SK-N-SH (cell line): ENCODE measurements around the gene OR2W3. TPM values are rescaled to one million over a fixed set of nuclear protein-coding genes. Genes with fewer than 3 reads are reported as not detected.

Experiments
- CTCF ChIA-PET: fragments of 300-600, 350-600 bp; formaldehyde crosslinking; extraction: SDS; loops from one replicate; lab custom pipeline; 2021; lab: Yijun Ruan, JAX
- POLR2A ChIA-PET: fragments of 350-600 bp; sonication (Branson Sonifier 250); formaldehyde crosslinking; extraction: SDS; loops from one replicate; lab custom pipeline; 2020; ENCODE audit warnings: antibody characterized with exemption, inconsistent platforms; lab: Yijun Ruan, JAX
- DNase-seq: peaks from one replicate; pipeline ENCODE4 v3.0.0; 2012
- H2AFZ ChIP-seq: fragments of 200-600 bp; sonication (generic); 2 replicates; pipeline ENCODE4 v1.8.1; 2016; ENCODE audit warnings: antibody characterized with exemption, mild to moderate bottlenecking, low read depth
- H3F3A ChIP-seq: fragments of 200-600 bp; sonication (generic); replicated peaks from 2 replicates; pipeline ENCODE3; 2016; ENCODE audit warnings: antibody characterized with exemption, mild to moderate bottlenecking; ENCODE audit not compliant: insufficient read depth
- H3K27ac ChIP-seq, 2 experiments: fragments of 200-500 bp in 1 of 2; fragments of 200-600 bp in 1 of 2; sonication (Bioruptor generic) in 1 of 2; sonication (generic), shearing (Covaris generic) in 1 of 2; 2 replicates each; pipeline versions ENCODE4 v1.5.1 to v1.6.1; 2014 to 2016; ENCODE audit warnings: low read depth in 2 of 2, inconsistent platforms in 1 of 2, low read length in 1 of 2, mild to moderate bottlenecking in 1 of 2, mixed read lengths in 1 of 2
- H3K27me3 ChIP-seq: fragments of 200-600 bp; sonication (generic), shearing (Covaris generic); 2 replicates; pipeline ENCODE4 v1.6.1; 2016; ENCODE audit warnings: mixed run types; ENCODE audit not compliant: insufficient read depth
- H3K36me3 ChIP-seq, 2 experiments: fragments of 200-500 bp in 1 of 2; fragments of 200-600 bp in 1 of 2; sonication (Bioruptor generic) in 1 of 2; sonication (generic) in 1 of 2; replicated peaks in 1 of 2; 2 replicates each; pipeline versions ENCODE3 to v1.5.1; 2014 to 2016; ENCODE audit warnings: low read length in 1 of 2, mild to moderate bottlenecking in 1 of 2; ENCODE audit not compliant: insufficient read depth in 2 of 2, control insufficient read depth in 1 of 2
- H3K4me1 ChIP-seq, 2 experiments: fragments of 200-500 bp in 1 of 2; fragments of 200-600 bp in 1 of 2; sonication (Bioruptor generic) in 1 of 2; sonication (generic), shearing (Covaris generic) in 1 of 2; 2 replicates each; pipeline versions ENCODE4 v1.5.1 to v1.6.1; 2014 to 2016; ENCODE audit warnings: low read depth in 1 of 2, low read length in 1 of 2, mixed run types in 1 of 2; ENCODE audit not compliant: insufficient read depth in 2 of 2, control insufficient read depth in 1 of 2
- H3K4me2 ChIP-seq: fragments of 200-600 bp; sonication (generic), shearing (Covaris generic); 2 replicates; pipeline ENCODE4 v1.6.1; 2017; ENCODE audit warnings: mixed run types
- H3K4me3 ChIP-seq, 2 experiments: fragments of 200-500 bp in 1 of 2; fragments of 200-600 bp in 1 of 2; sonication (Bioruptor generic) in 1 of 2; sonication (generic), shearing (Covaris generic) in 1 of 2; 2 replicates each; pipeline versions ENCODE4 v1.5.1 to v1.8.1; 2014 to 2016; ENCODE audit warnings: low read depth in 2 of 2, inconsistent platforms in 1 of 2, low read length in 1 of 2, mild to moderate bottlenecking in 1 of 2, mixed read lengths in 1 of 2, moderate library complexity in 1 of 2
- H3K79me2 ChIP-seq: fragments of 200-600 bp; sonication (generic); 2 replicates; pipeline ENCODE4 v1.8.1; 2017; ENCODE audit warnings: mild to moderate bottlenecking; ENCODE audit not compliant: insufficient read depth
- H3K9ac ChIP-seq: fragments of 200-600 bp; sonication (generic); 2 replicates; pipeline ENCODE4 v1.6.1; 2017; ENCODE audit warnings: mixed run types
- H3K9me2 ChIP-seq: fragments of 200-600 bp; sonication (generic); 2 replicates; pipeline ENCODE4 v1.6.1; 2017; ENCODE audit warnings: mixed run types
- H3K9me3 ChIP-seq: fragments of 200-600 bp; sonication (generic); 2 replicates; pipeline ENCODE4 v1.6.1; 2017; ENCODE audit warnings: mixed run types, mild to moderate bottlenecking, moderate library complexity
- H4K20me1 ChIP-seq: fragments of 200-600 bp; sonication (generic); 2 replicates; pipeline ENCODE4 v1.6.1; 2017; ENCODE audit warnings: mild to moderate bottlenecking, mixed run types; ENCODE audit not compliant: insufficient read depth
- CHD2 ChIP-seq: fragments of 150-350 bp; IDR thresholded peaks from 2 replicates; pipeline ENCODE4 v1.6.1; 2018; ENCODE audit warnings: low read length; ENCODE audit not compliant: partially characterized antibody
- CTCF ChIP-seq: fragments of 200-600 bp; sonication (generic); IDR thresholded peaks from 2 replicates; pipeline ENCODE4 v1.6.1; 2017; ENCODE audit warnings: antibody characterized with exemption, mild to moderate bottlenecking, moderate library complexity
- ELF1 ChIP-seq: IDR thresholded peaks from 2 replicates; pipeline ENCODE4 v1.4.0; 2012
- EZH2phosphoT487 ChIP-seq: fragments of 200-600 bp; sonication (generic); IDR thresholded peaks from 2 replicates; pipeline ENCODE4 v1.6.1; 2017; ENCODE audit warnings: low read depth, mixed run types, mild to moderate bottlenecking, antibody characterized with exemption, moderate library complexity, borderline replicate concordance
- FOXJ3 ChIP-seq: sonication (generic); formaldehyde crosslinking; IDR thresholded peaks from 2 replicates; pipeline ENCODE4 v1.5.1; 2020; ENCODE audit warnings: mild to moderate bottlenecking, missing genetic modification reagents
- FOXM1 ChIP-seq: IDR thresholded peaks from 2 replicates; pipeline ENCODE4 v1.4.0; 2012; ENCODE audit warnings: low read depth, mild to moderate bottlenecking
- GABPA ChIP-seq: IDR thresholded peaks from 2 replicates; pipeline ENCODE4 v1.4.0; 2012; ENCODE audit warnings: low read depth, mild to moderate bottlenecking
- IRF3 ChIP-seq: fragments of 150-350 bp; IDR thresholded peaks from 2 replicates; pipeline ENCODE4 v1.6.1; 2016; ENCODE audit warnings: mild to moderate bottlenecking, low read depth, low read length
- MAX ChIP-seq: IDR thresholded peaks from 2 replicates; pipeline ENCODE4 v1.4.0; 2012; ENCODE audit warnings: low read depth
- NFIC ChIP-seq: IDR thresholded peaks from 2 replicates; pipeline ENCODE4 v1.4.0; 2012; ENCODE audit warnings: borderline replicate concordance
- PBX3 ChIP-seq: IDR thresholded peaks from 2 replicates; pipeline ENCODE4; 2012
- POLR2AphosphoS5 ChIP-seq: IDR thresholded peaks from 2 replicates; pipeline ENCODE4 v1.6.1; 2012; ENCODE audit warnings: low read depth, low read length
- REST ChIP-seq: IDR thresholded peaks from 2 replicates; pipeline ENCODE4 v1.6.1; 2012; ENCODE audit warnings: mild to moderate bottlenecking, low read depth, low read length, moderate library complexity
- RXRA ChIP-seq: IDR thresholded peaks from 2 replicates; pipeline ENCODE4 v1.4.0; 2012; ENCODE audit warnings: low read depth, mild to moderate bottlenecking, borderline replicate concordance
- SMC3 ChIP-seq: IDR thresholded peaks from 2 replicates; pipeline ENCODE4 v1.6.1; 2012; ENCODE audit warnings: low read depth, low read length, improper control_type of control experiment
- TAF1 ChIP-seq: IDR thresholded peaks from 2 replicates; pipeline ENCODE4 v1.6.1; 2012; ENCODE audit warnings: low read depth, mild to moderate bottlenecking, low read length, moderate library complexity, borderline replicate concordance
- TCF12 ChIP-seq: IDR thresholded peaks from 2 replicates; pipeline ENCODE4 v1.4.0; 2012
- TEAD4 ChIP-seq: IDR thresholded peaks from 2 replicates; pipeline ENCODE4 v1.4.0; 2012; ENCODE audit warnings: mild to moderate bottlenecking, borderline replicate concordance; ENCODE audit not compliant: insufficient read depth
- YY1 ChIP-seq: IDR thresholded peaks from 2 replicates; pipeline ENCODE4 v1.4.0; 2012; ENCODE audit warnings: low read depth, mild to moderate bottlenecking
- ZBTB33 ChIP-seq: IDR thresholded peaks from 2 replicates; pipeline ENCODE4 v1.4.0; 2012; ENCODE audit warnings: low read depth, borderline replicate concordance
- WGBS: methylation state at CpG from one replicate; pipeline ENCODE4 v1.1.6; 2017; ENCODE audit warnings: low lambda C conversion rate; 5-methylcytosine and 5-hydroxymethylcytosine counted together
- polyA plus RNA-seq, 3 experiments: library from polyadenylated mRNA; depleted of rRNA; stranded (reverse); fragments of >200 nt; gene quantifications; 2 replicates each; pipeline ENCODE4 v1.2.3, GENCODE V29; 2012

The OR2W3 gene
- polyA plus RNA-seq, 1 of the 3 experiments (the other 2 are of a cell fraction) = not detected

- TF ChIP-seq TCF12 (no peak), YY1 (no peak), FOXJ3 (no peak), NFIC (no peak), ELF1 (no peak), TAF1 (no peak), FOXM1 (no peak), POLR2AphosphoS5 (no peak), CHD2 (no peak), REST (no peak), SMC3 (no peak), PBX3 (no peak)
- Histone ChIP-seq H3K79me2 (no peaks in the 10 kb centered on the region), H3K36me3 (no peaks in the 10 kb centered on the region), H3K9me2 (no peaks in the 10 kb centered on the region), H2AFZ (no peak overlapping the region), H3K4me3 (no peak overlapping the region), H3K27me3 (no peaks in the 10 kb centered on the region; the same call in 1 of the 2 replicates), H3K27ac (no peak overlapping the region), H3K9me3 (no peaks in the 10 kb centered on the region), H3K4me2 (no peak overlapping the region), H3F3A (peaks cover 8% of the 10 kb centered on the region), H3K9ac (no peak overlapping the region), H3K4me1 (no peaks in the 10 kb centered on the region), H4K20me1 (no peaks in the 10 kb centered on the region)
- POLR2A ChIA-PET = no interaction called here
- CTCF ChIA-PET = no interaction called here
- DNase-seq = no peak
- WGBS = 17% methylated on average over 5 of the region's 5 CpGs
These were observed 13.4 kb downstream of the OR2W3 start for GRCh38 chr1:247908766-247909165.

- H3K79me2 ChIP-seq = no peaks in the 10 kb centered on the region
- H3F3A ChIP-seq = no peaks in the 10 kb centered on the region
- no peak overlapping the region for H3K9ac ChIP-seq
- H3K36me3 ChIP-seq = no peaks in the 10 kb centered on the region
- no peak for DNase-seq
- H3K9me3 ChIP-seq = no peaks in the 10 kb centered on the region
- CTCF ChIA-PET = no interaction called here
- no peak overlapping the region for H3K4me2 ChIP-seq
- H2AFZ ChIP-seq = no peak overlapping the region
- WGBS = 0% methylated on average over 2 of the region's 2 CpGs
- H3K4me1 ChIP-seq = no peaks in the 10 kb centered on the region
- H3K27ac ChIP-seq = no peak overlapping the region
- H4K20me1 ChIP-seq = no peaks in the 10 kb centered on the region
- POLR2A ChIA-PET = no interaction called here
- no peak overlapping the region for H3K4me3 ChIP-seq
- no peaks in the 10 kb centered on the region; the same call in 1 of the 2 replicates for H3K27me3 ChIP-seq
- H3K9me2 ChIP-seq = no peaks in the 10 kb centered on the region
- no peak for TF ChIP-seq CTCF
- TF ChIP-seq GABPA = no peak
- TF ChIP-seq CHD2 = no peak
- no peak for TF ChIP-seq TEAD4
- TF ChIP-seq POLR2AphosphoS5 = no peak
- no peak for TF ChIP-seq YY1
- TF ChIP-seq ZBTB33 = no peak
- no peak for TF ChIP-seq IRF3
- TF ChIP-seq RXRA = no peak
- TF ChIP-seq TCF12 = no peak
- TF ChIP-seq EZH2phosphoT487 = no peak
- no peak for TF ChIP-seq MAX
These were observed 18.4 kb downstream of the OR2W3 start for GRCh38 chr1:247913786-247914185.
